Activated T-cell treated with anti-CD3 and anti-CD28 coated beads for 1 hour (primary cell): ENCODE measurements around the gene CDH13.

Source experiments
- DNase-seq: peaks from one replicate; pipeline ENCODE4 v3.0.0-alpha.2; 2020; ENCODE audit warnings: low read depth

Gene CDH13

GRCh38 chr16:83769397-83770008 is 1142.7 kb downstream of the CDH13 start:
- DNase-seq, result no peak

- DNase-seq, result no peak
Observed at GRCh38 chr16:83771306-83771942, 1144.7 kb downstream of the CDH13 start.

GRCh38 chr16:83772806-83773205 is 1146.0 kb downstream of the CDH13 start:
- DNase-seq, result no peak

- no peak for DNase-seq
Observed at GRCh38 chr16:83774066-83774465, 1147.3 kb downstream of the CDH13 start.

GRCh38 chr16:83776944-83777343 is 1150.2 kb downstream of the CDH13 start:
- DNase-seq, result no peak

GRCh38 chr16:83779886-83780285 is 1153.1 kb downstream of the CDH13 start:
- no peak for DNase-seq

- DNase-seq, result no peak
Observed at GRCh38 chr16:83785455-83785854, 1158.7 kb downstream of the CDH13 start.

- no peak for DNase-seq
Observed at GRCh38 chr16:83789642-83790401, 1163.1 kb downstream of the CDH13 start.

- DNase-seq, result no peak
Observed at GRCh38 chr16:83791916-83792315, 1165.1 kb downstream of the CDH13 start.

GRCh38 chr16:83792391-83792790 is 1165.6 kb downstream of the CDH13 start:
- DNase-seq, result no peak

- DNase-seq, result no peak
Observed at GRCh38 chr16:83793179-83793578, 1166.4 kb downstream of the CDH13 start.

- no peak for DNase-seq
Observed at GRCh38 chr16:83794860-83795554, 1168.2 kb downstream of the CDH13 start.

- DNase-seq, result no peak
Observed at GRCh38 chr16:83797013-83797412, 1170.2 kb downstream of the CDH13 start.

GRCh38 chr16:83799336-83799735 is 1172.6 kb downstream of the CDH13 start:
- DNase-seq, result no peak

GRCh38 chr16:83802135-83802534 is 1175.4 kb downstream of the CDH13 start:
- no peak for DNase-seq

GRCh38 chr16:83802554-83803205 is 1175.9 kb downstream of the CDH13 start:
- DNase-seq, result no peak

- no peak for DNase-seq
Observed at GRCh38 chr16:83803811-83804210, 1177.0 kb downstream of the CDH13 start.

- no peak for DNase-seq
Observed at GRCh38 chr16:83804366-83804765, 1177.6 kb downstream of the CDH13 start.

- no peak for DNase-seq
Observed at GRCh38 chr16:83806036-83806435, 1179.3 kb downstream of the CDH13 start.

GRCh38 chr16:83806731-83807130 is 1180.0 kb downstream of the CDH13 start:
- DNase-seq, result no peak

- DNase-seq, result no peak
Observed at GRCh38 chr16:83807327-83807709, 1180.5 kb downstream of the CDH13 start.
